Measurements from ENCODE around the gene CSRNP3. TPM values are rescaled to one million over a fixed set of nuclear protein-coding genes. Genes with fewer than 3 reads are reported as not detected.

The CSRNP3 gene
- total RNA-seq, 1 donor from 2014 or later = not detected

DNA sequence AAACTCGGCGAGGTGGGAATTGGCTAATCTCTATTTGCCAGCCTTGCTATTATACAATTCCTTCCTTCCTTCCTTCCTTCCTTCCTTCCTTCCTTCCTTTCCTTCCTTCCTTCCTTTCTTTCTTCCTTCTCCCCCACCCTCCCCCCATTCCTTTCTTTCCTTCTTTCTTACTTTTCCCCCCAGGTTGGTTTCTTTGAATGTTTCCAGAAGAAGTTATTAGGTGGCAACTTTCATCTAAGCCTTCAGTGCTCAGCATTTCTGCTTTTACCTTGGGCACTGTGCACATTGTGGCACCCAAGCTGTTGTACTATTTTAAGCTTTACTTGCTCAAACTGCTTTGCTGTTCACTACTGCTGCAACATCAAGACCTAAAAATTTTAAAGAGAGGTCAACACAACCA lies 17.2 kb upstream of the CSRNP3 start:
- no peak overlapping the region for H3K27ac Mint-ChIP-seq
- H3K27me3 Mint-ChIP-seq = peaks cover 10% of the 10 kb centered on the region

DNA sequence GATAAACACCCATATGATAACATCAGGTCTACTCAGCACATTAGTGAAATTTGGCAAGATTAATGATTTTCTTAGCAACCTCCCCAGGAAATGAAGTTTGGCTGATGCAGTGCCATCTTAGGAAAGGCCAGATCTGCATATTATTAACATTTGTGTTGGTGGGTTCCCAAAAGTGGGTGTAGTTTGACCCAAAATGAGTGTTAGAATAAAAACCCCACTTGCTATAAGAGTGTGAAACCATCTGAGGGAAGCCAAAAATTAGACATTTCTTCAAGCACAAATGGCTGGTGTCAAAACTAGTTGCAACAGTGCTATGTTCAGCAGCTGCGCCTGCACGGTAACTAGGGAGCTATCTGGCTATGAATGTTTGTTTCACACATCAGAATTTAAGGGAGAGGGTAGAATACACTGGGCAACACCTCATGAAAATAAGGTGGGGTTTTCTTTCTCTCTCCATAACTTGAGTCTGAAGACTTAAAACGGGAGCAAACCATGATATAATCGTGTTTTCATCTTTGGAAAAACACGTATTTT lies 15.9 kb upstream of the CSRNP3 start:
- ATAC-seq (ENCODE audit: low read depth) = no peak
- ChIA-PET POLR2A (no interaction called here), CTCF (no interaction called here)
- intact Hi-C loops (cut with micrococcal nuclease) = no loop called here
- no peak overlapping the region for H3K4me3 Mint-ChIP-seq
- no peaks in the 10 kb centered on the region for H3K36me3 Mint-ChIP-seq (ENCODE audit: low read depth)
- peaks cover 8% of the 10 kb centered on the region for H3K27me3 Mint-ChIP-seq
- no peak for DNase-seq
- peaks cover 3% of the 10 kb centered on the region for H3K9me3 Mint-ChIP-seq
- H3K27ac Mint-ChIP-seq = no peak overlapping the region
- H3K4me1 Mint-ChIP-seq = no peaks in the 10 kb centered on the region
- TF ChIP-seq, protein P1, sequence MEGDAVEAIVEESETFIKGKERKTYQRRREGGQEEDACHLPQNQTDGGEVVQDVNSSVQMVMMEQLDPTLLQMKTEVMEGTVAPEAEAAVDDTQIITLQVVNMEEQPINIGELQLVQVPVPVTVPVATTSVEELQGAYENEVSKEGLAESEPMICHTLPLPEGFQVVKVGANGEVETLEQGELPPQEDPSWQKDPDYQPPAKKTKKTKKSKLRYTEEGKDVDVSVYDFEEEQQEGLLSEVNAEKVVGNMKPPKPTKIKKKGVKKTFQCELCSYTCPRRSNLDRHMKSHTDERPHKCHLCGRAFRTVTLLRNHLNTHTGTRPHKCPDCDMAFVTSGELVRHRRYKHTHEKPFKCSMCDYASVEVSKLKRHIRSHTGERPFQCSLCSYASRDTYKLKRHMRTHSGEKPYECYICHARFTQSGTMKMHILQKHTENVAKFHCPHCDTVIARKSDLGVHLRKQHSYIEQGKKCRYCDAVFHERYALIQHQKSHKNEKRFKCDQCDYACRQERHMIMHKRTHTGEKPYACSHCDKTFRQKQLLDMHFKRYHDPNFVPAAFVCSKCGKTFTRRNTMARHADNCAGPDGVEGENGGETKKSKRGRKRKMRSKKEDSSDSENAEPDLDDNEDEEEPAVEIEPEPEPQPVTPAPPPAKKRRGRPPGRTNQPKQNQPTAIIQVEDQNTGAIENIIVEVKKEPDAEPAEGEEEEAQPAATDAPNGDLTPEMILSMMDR (IDR thresholded peaks at IDR 0.05) = no peak

More for the DNA sequence above, 17.2 kb upstream of the CSRNP3 start:
- POLR2A ChIA-PET = no interaction called here
- ATAC-seq (ENCODE audit: low read depth) (no peak), DNase-seq (no peak)
- TF ChIP-seq, protein P1 (IDR thresholded peaks at IDR 0.05) = no peak
- H3K9me3 Mint-ChIP-seq = peaks cover 3% of the 10 kb centered on the region
- intact Hi-C loops (cut with micrococcal nuclease) = no loop called here
- H3K36me3 Mint-ChIP-seq (ENCODE audit: low read depth) = no peaks in the 10 kb centered on the region
- H3K4me3 Mint-ChIP-seq = no peak overlapping the region
- CTCF ChIA-PET = no interaction called here
- no peaks in the 10 kb centered on the region for H3K4me1 Mint-ChIP-seq

DNA sequence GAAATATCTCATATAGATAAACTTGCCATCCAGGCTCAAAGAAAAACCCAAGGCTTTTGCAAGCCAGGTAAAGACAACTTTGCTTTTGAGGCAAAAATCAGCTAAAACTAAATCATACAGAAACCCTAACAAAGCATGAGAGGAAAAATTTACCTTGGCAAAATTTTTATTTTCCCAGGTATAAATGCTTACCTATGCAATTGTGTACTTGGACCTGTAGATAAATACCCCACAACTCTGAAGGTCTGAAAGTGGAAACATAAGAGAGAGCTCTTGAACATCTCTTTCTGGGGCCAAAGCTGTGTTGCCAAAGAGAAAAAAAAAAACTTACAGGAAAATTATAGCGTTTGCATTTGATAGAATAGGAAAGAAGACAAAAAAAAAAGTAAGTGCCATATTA lies 14.6 kb upstream of the CSRNP3 start:
- Mint-ChIP-seq H3K9me3 (peaks cover 3% of the 10 kb centered on the region), H3K27me3 (peaks cover 5% of the 10 kb centered on the region), H3K36me3 (ENCODE audit: low read depth) (no peaks in the 10 kb centered on the region), H3K27ac (no peak overlapping the region), H3K4me3 (no peak overlapping the region), H3K4me1 (no peaks in the 10 kb centered on the region)
- DNase-seq (no peak), ATAC-seq (ENCODE audit: low read depth) (no peak)
- intact Hi-C loops (cut with micrococcal nuclease) = no loop called here
- TF ChIP-seq, protein P1 (IDR thresholded peaks at IDR 0.05) = no peak
- CTCF ChIA-PET = interaction anchor here (1.3 kb wide), 1 partner anchor 10 kb away, joined by 3 read pairs; no protein-coding TSS in a partner anchor
- POLR2A ChIA-PET = no interaction called here

DNA sequence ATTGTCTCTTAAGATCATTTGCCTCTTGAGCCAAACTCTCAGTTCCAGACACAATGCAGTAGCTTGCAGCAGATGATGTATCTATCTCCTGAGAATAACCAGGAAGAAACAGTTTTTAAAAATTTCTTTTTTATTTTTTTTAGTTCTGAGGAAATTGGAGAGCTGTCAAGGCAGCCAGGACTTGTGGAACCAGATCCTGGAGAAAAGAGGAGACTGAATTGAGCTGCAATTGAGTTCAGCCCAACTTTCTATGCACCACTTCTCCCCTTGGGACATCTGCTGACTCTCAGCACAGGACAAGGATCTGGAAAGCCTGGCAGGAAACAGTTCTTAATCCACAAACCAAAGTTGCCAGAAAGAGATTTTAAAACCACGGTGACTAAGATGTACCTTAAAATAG lies 13.5 kb upstream of the CSRNP3 start:
- Mint-ChIP-seq H3K4me1 (no peaks in the 10 kb centered on the region), H3K27ac (no peak overlapping the region), H3K9me3 (peaks cover 3% of the 10 kb centered on the region), H3K4me3 (no peak overlapping the region), H3K27me3 (peaks cover 5% of the 10 kb centered on the region), H3K36me3 (ENCODE audit: low read depth) (no peaks in the 10 kb centered on the region)
- intact Hi-C loops (cut with micrococcal nuclease) = no loop called here
- no peak for DNase-seq
- ATAC-seq (ENCODE audit: low read depth) = no peak
- ChIA-PET POLR2A (no interaction called here), CTCF (no interaction called here)
- TF ChIP-seq, protein P1 (IDR thresholded peaks at IDR 0.05) = no peak

DNA sequence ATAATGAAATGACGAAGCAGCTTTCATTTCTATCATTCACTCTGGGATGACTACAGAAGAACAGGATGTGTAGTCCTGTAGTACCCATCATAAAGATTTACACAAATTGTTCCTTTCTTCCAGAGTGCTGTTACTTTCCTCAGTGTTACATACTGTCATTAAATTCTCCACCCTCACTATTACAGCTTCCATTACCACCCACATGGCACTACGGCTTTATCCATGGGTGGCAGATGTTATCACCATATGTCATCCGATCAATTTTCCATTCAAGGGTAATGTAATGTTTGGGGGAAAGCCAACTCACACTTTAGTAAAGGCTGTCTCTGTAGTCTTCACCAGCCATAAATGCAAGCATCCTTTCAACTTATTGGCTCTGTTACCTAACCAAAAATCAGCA lies 7.1 kb upstream of the CSRNP3 start:
- intact Hi-C loops (cut with micrococcal nuclease) = no loop called here
- H3K36me3 Mint-ChIP-seq (ENCODE audit: low read depth) = no peaks in the 10 kb centered on the region
- no peaks in the 10 kb centered on the region for H3K4me1 Mint-ChIP-seq
- H3K4me3 Mint-ChIP-seq = no peak overlapping the region
- H3K27ac Mint-ChIP-seq = no peak overlapping the region
- CTCF ChIA-PET = no interaction called here
- peaks cover 4% of the 10 kb centered on the region for H3K27me3 Mint-ChIP-seq
- POLR2A ChIA-PET = no interaction called here
- H3K9me3 Mint-ChIP-seq = no peaks in the 10 kb centered on the region
- TF ChIP-seq, protein P1 (IDR thresholded peaks at IDR 0.05) = no peak
- ATAC-seq (ENCODE audit: low read depth) (no peak), DNase-seq (no peak)

Measured in activated B cell treated with CpG ODN at 0.5 μM for 24 hours (primary cell).